ENCODE measurements around the gene IFI27.

DNA sequence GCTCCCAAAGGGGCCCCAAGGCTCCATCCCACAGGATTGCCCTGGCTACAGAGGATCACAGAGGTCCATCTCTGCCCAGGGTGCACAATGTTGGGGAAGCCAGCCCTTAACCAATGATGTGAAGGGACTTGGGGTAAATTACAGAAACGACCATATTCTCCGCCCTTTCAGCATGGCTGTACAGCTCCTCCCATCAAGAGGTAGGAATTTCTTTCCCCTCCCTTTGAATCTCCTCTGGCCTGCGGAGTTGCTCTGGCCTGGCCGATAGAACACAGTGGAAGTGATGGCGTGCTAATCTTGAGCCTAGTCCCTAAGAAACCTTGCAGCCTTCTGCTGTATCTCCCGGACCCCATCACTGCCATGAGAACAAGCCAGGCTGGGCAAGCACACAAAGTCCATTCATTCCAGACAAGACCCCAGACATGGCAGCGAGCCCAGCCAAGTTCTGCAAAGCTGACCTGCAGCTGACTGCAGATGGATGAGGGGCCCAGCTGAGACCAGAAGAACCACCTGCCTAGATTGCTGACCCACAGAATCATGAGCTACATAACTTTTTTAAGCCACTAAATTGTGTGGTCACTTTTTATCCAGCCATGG lies 6.9 kb upstream of the IFI27 start:
- TF ChIP-seq, protein P1, sequence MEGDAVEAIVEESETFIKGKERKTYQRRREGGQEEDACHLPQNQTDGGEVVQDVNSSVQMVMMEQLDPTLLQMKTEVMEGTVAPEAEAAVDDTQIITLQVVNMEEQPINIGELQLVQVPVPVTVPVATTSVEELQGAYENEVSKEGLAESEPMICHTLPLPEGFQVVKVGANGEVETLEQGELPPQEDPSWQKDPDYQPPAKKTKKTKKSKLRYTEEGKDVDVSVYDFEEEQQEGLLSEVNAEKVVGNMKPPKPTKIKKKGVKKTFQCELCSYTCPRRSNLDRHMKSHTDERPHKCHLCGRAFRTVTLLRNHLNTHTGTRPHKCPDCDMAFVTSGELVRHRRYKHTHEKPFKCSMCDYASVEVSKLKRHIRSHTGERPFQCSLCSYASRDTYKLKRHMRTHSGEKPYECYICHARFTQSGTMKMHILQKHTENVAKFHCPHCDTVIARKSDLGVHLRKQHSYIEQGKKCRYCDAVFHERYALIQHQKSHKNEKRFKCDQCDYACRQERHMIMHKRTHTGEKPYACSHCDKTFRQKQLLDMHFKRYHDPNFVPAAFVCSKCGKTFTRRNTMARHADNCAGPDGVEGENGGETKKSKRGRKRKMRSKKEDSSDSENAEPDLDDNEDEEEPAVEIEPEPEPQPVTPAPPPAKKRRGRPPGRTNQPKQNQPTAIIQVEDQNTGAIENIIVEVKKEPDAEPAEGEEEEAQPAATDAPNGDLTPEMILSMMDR (IDR thresholded peaks at IDR 0.05; ENCODE audit: insufficient read depth, low read depth, low read length) = no peak
- TF ChIP-seq EZH2 (IDR thresholded peaks at IDR 0.05; ENCODE audit: insufficient read depth, low read length) = no peak

Data from astrocyte (in vitro differentiated cells and primary cell).